NB4 (cell line): Measurements from ENCODE around the gene ROR2.

Experiments
- DNase-seq: peaks from one replicate; pipeline ENCODE4 v3.0.0; 2010; ENCODE audit warnings: low read depth
- H3K4me3 ChIP-seq: one replicate; pipeline ENCODE4 v1.5.1; 2011; ENCODE audit warnings: mild to moderate bottlenecking, low read depth, low read length, moderate library complexity
- MYC ChIP-seq: IDR thresholded peaks from 2 replicates; pipeline ENCODE4 v1.6.1; 2011; ENCODE audit warnings: low read depth, low read length
- POLR2A ChIP-seq: IDR thresholded peaks from 2 replicates; pipeline ENCODE4 v1.6.1; 2011; ENCODE audit warnings: mild to moderate bottlenecking; ENCODE audit not compliant: insufficient read length; ENCODE audit errors: extremely low read depth
- TF ChIP-seq, protein P1 (sequence below): IDR thresholded peaks from one replicate; pipeline ENCODE4 v1.5.1; 2012; ENCODE audit warnings: low read depth, low read length
- TF ChIP-seq, protein P2 (sequence below): IDR thresholded peaks from 2 replicates; pipeline ENCODE4 v1.6.1; 2011; ENCODE audit warnings: low read depth, low read length

ROR2 gene

DNA sequence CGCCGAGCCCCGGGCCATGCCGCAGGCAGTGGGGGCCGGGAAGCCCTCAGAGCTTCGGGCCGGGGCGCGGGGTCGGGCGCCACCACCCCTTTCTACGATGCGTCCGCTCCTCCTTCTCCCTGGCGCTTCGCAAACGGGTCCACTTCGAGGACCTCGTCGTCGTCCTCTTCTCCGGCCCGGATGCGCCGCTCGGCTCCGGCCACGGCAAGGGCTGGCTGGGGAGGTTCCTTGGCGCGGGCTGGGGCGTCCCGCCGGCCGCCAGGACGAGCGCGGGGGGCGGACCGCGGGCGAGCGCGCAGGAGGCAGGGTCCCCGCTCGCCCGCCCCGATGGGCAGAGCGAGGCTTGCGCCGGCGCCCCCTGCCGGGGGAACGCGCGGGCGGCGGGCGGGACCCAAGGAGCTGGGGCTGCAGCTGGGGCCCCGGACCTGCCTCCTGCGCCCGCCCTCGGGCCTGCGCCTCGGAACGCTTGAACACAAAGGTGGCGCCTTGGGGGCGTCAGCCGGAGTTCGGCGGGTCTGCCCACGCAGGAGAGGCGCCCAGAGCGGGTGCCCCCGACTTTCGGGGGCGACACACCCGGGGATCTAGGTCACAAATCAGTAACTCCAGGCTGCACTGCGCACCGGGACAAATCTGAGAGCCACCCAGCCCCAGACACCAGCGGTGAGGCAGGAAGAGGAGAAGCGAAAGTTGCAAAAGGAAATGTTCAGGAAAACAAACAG lies at the start of gene ROR2:
TSS of gene ROR2 (minus strand) at position 283 of the 719 bp plus-strand sequence.
- peak within 1 kb of the TSS; percentile 80 for H3K4me3 ChIP-seq
- no peak for TF ChIP-seq POLR2A
- TF ChIP-seq, protein P1, sequence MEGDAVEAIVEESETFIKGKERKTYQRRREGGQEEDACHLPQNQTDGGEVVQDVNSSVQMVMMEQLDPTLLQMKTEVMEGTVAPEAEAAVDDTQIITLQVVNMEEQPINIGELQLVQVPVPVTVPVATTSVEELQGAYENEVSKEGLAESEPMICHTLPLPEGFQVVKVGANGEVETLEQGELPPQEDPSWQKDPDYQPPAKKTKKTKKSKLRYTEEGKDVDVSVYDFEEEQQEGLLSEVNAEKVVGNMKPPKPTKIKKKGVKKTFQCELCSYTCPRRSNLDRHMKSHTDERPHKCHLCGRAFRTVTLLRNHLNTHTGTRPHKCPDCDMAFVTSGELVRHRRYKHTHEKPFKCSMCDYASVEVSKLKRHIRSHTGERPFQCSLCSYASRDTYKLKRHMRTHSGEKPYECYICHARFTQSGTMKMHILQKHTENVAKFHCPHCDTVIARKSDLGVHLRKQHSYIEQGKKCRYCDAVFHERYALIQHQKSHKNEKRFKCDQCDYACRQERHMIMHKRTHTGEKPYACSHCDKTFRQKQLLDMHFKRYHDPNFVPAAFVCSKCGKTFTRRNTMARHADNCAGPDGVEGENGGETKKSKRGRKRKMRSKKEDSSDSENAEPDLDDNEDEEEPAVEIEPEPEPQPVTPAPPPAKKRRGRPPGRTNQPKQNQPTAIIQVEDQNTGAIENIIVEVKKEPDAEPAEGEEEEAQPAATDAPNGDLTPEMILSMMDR = peak; percentile 8
- peak; percentile 88 for DNase-seq

DNA sequence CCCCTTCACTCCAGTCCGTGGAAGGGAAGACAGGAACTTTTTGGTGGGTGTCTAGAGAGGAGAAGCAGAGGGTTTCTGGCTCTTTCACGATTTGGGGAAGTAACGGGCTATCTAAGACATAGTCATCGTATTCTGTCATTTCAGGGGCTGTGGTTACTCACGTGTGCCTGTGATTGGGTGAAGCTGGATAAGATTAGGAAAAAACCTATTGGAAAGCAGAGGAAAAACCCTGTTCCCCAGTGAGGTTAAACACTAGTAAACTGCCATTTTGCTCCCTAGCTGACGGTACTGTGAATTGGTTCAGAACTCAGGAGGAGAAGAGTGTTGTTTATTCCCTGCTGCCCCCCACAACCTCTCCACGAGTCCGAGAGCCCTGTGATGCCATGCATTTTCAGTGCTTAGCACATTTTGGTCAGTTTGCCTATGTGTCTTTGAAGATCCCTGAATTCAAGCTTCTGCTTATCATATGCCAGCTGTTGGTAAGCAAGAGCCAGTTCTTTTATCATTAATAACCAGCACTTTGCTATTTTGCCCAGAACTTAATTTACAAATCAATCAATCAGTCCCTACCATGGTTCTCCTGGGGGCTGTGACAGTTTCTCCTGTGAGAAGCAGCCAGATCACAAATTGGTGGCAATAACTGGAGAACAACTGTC lies 45.1 kb upstream of the ROR2 start:
- H3K4me3 ChIP-seq = no peak overlapping the region
- TF ChIP-seq, protein P2, sequence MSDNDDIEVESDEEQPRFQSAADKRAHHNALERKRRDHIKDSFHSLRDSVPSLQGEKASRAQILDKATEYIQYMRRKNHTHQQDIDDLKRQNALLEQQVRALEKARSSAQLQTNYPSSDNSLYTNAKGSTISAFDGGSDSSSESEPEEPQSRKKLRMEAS = no peak
- TF ChIP-seq, protein P1 = no peak
- TF ChIP-seq POLR2A (no peak), MYC (no peak)
- peak; percentile 57 for DNase-seq

DNA sequence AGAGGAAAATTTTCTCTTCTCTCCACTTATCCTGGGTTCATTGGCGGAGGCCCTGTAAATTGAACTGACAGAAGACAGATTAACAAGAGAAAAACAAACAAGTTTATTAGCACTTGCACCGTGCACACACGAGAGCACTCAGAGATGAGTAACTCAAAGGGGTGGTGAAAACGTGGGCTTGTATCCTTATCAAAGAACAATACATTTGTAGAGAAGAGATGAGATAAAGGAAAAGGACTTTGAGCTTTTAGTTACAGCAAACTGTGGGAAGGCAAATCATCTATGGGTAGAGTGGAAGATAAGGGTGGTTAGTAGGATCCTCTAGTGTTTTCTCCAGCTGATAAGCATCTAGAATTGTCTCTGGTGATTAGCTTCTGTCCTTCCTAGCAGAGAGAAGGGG lies 44.4 kb upstream of the ROR2 start:
- TF ChIP-seq, protein P2 = no peak
- TF ChIP-seq, protein P1 = no peak
- no peak for TF ChIP-seq POLR2A
- TF ChIP-seq MYC = no peak
- DNase-seq = no peak
- no peak overlapping the region for H3K4me3 ChIP-seq

DNA sequence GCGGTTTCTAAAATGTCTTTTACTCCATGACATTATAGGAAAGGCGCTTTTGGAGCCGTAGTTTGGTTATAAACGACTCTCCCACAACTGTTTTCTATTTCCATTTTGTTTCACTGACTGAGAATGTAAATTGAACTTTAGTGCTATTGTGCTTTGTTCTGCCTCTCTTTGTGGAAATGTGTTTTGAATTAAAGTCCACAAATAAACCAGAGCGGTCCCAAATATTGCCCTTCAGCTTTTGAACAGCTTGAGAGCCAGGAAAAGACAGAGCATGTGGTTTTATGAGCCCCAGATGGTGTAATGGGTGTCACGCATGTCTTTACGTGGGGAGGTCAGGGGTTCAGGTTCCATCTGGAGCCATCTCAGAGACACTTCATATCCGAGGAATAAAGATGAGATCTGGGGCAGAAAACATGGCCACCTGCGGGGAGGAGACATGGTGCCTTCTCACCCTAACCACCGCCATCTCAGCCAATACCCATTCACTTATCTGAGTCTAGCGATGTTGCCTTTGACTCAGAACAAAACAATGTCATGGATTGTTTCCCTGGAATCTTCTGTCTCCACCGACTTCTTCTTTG lies 42.5 kb upstream of the ROR2 start:
- TF ChIP-seq POLR2A (no peak), MYC (no peak)
- TF ChIP-seq, protein P1 = no peak
- TF ChIP-seq, protein P2 = no peak
- no peak for DNase-seq

DNA sequence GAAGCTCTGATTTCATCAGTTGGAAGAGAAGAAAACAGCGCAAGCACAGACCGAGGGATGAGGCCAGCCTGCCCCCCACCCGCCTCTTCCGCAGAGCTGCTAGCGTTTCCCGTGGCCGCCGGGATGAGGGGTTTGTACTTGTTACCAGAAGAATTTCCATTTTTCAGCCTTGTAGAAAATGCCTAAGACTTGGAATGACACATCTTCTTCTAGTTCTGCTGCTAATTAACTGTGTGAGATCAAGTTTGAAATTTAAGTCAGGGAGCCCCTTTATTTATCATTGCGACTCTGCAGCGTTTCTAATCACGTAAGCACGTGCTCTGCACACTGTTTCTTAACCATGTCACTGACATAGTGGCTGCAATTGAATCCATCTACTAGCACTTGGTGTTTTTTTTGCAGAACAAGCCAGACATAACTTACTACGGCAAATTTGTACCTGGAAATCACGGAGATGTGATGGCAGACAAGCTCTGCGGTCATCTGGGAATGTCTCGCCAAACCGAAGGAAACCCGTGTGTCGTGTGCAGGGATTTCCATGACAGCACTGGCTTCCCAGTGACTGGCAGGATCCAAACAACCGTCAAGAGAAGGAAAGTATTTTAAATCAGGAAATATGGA lies 41.8 kb upstream of the ROR2 start:
- TF ChIP-seq, protein P2 = no peak
- TF ChIP-seq MYC (no peak), POLR2A (no peak)
- TF ChIP-seq, protein P1 = no peak
- no peak overlapping the region for H3K4me3 ChIP-seq
- no peak for DNase-seq

More for the DNA sequence above, 42.5 kb upstream of the ROR2 start:
- H3K4me3 ChIP-seq = no peak overlapping the region
